Central memory CD4-positive, alpha-beta T cell (primary cell): Measurements from ENCODE around the gene NUP214.

Source experiments
- DNase-seq: peaks from one replicate; pipeline ENCODE4 v3.0.0; 2022

The NUP214 gene

DNA sequence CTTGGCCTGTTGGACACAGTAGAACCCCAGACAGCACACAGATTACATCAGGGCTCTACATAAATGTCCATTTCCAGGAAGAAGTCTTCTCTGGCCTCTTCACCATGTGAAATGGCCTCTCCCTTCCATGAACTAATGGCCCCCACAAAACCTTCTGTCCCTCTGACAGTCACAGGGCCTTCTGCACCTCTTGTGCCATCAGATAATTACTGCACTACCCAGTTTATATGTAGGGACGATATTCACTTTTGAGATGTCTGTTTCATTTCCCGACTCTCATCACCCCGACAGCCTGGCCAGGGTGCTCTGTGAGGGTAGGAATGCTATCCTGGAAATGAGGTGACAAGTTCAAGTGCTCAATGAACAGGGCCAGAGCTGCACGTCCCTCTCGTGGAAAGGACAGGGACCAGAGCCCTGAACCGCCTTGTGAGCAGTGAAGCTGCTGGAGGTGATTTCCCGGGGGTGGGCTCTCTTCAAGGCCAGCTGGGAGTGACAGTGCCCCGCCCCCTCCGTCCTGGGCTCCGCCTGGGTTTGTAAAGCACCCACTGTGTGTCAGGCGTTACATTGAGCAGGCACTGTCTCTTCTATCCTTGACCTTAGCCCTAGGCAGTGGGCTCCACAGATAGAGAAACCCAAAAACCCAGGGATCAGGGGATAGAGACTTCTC lies 153.9 kb downstream of the NUP214 start:
- no peak for DNase-seq

GRCh38 chr9:131279863-131280570 lies 154.6 kb downstream of the NUP214 start:
- no peak for DNase-seq

GRCh38 chr9:131280660-131281059 lies 155.3 kb downstream of the NUP214 start:
- DNase-seq, result no peak

DNA sequence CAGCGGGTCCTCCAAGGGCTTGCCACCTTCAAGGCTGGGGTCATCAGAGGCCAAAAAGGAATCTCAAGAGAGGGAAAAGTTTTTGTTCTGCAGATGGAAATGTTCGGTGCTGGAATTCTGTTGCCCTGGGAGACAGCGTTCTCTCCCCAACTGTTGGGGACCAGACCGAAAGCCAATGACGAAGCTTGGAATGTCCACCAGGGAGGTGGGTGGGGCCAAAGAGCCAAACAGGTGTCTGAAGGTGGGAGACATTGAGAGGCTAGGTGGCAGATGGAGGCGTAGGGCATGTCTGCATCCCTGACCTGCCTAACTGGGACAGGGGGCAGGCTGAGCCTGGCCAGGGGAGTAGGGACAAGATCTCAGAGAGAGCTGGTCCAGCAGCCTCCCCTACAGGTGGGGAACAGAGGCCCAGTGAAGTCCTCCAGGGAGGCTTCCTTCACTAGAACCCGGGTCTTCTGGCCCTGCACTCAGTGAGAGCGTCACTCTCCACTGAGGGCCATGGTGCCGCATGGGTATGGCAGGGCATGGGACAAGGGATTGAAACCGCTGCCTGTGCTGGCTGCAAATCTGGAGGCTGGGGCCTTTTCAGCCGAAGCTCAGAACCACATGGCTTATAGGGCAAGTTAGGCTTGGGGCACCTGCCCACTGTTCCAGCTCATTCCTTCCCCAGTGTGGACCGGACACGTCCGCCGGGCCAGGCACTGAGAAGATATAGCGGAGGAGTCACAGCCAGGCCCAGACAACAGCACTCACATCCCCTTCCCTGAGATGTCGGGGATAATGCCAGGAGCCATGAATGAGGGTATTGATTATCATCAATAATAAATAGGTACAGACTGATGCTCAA lies 156.0 kb downstream of the NUP214 start:
- no peak for DNase-seq

- no peak for DNase-seq
Measured at GRCh38 chr9:131282175-131282574, 156.8 kb downstream of the NUP214 start.

DNA sequence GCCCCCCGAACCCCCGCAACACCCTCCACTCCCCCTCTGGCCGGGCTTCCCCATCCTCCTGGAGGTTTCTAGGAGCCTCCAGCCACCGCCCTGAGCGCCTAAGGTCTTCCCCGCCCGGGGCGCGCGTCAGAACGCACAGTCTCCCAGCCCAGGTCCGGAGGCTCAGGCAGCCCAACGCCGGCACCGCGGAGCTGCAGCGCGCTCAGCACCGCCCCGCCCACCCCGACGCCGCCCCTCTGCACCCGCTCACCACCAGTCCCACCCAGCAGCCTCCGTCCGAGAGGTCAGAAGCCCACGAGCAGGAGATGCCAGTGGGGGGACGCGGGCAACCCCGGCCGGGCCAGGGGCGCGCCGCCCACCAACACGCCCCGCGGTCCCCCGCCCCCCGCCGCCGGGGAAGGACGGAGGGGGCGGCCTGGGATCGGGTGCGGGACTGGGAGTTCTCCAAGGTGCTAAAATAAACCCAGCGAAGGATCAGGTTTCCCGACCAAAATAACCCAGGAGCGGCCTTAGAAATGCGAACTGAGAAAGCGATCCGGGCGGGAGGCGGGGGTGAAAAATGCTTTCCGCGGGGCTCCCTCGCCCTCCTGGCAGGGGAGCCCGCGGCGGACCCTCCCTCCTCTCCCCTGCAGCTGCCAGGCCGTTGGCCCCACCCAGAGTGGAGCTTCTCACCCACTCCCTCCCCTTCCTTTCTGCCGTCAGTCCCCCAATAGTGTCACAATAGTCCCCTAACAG lies 157.5 kb downstream of the NUP214 start:
- no peak for DNase-seq
